H9 (cell line): ENCODE data around the gene DEDD2. TPM values are rescaled to one million over a fixed set of nuclear protein-coding genes. Genes with fewer than 3 reads are reported as not detected.

Experiments used
- DNase-seq: peaks from one replicate; pipeline ENCODE4 v3.0.0-alpha.2; 2017
- H2AFZ ChIP-seq: one replicate; pipeline ENCODE4 v1.6.1; 2013; ENCODE audit warnings: mild to moderate bottlenecking, low read length, control low read depth, moderate library complexity
- H2AK5ac ChIP-seq: 2 replicates; pipeline ENCODE4 v1.6.1; 2013; ENCODE audit warnings: low read length, control low read depth, mixed read lengths; ENCODE audit not compliant: insufficient read length
- H2BK120ac ChIP-seq: one replicate; pipeline ENCODE4 v1.6.1; 2013; ENCODE audit warnings: low read depth, mild to moderate bottlenecking, low read length, control low read depth, inconsistent platforms; ENCODE audit not compliant: poor library complexity, severe bottlenecking
- H2BK12ac ChIP-seq: 2 replicates; pipeline ENCODE4 v1.6.1; 2013; ENCODE audit warnings: low read length, control low read depth, mixed read lengths, low read depth; ENCODE audit not compliant: insufficient read length
- H2BK15ac ChIP-seq: 2 replicates; pipeline ENCODE4 v1.6.1; 2013; ENCODE audit warnings: low read depth, low read length, control low read depth
- H2BK20ac ChIP-seq: one replicate; pipeline ENCODE4 v1.6.1; 2013; ENCODE audit warnings: low read depth, mild to moderate bottlenecking, low read length, control low read depth, inconsistent platforms; ENCODE audit not compliant: poor library complexity, severe bottlenecking
- H2BK5ac ChIP-seq: 2 replicates; pipeline ENCODE4 v1.6.1; 2013; ENCODE audit warnings: low read length, control low read depth, mixed read lengths; ENCODE audit not compliant: insufficient read length
- H3K14ac ChIP-seq: 2 replicates; pipeline ENCODE4 v1.6.1; 2013; ENCODE audit warnings: low read length, control low read depth; ENCODE audit not compliant: insufficient read depth
- H3K18ac ChIP-seq: 2 replicates; pipeline ENCODE4 v1.6.1; 2013; ENCODE audit warnings: low read depth, mild to moderate bottlenecking, mixed read lengths, low read length, control low read depth; ENCODE audit not compliant: insufficient read length
- H3K23ac ChIP-seq: 2 replicates; pipeline ENCODE4 v1.6.1; 2013; ENCODE audit warnings: low read length, control low read depth, mixed read lengths, low read depth; ENCODE audit not compliant: insufficient read length
- H3K23me2 ChIP-seq: 2 replicates; pipeline ENCODE4 v1.6.1; 2013; ENCODE audit warnings: low read depth, mild to moderate bottlenecking, mixed read lengths, low read length, control low read depth; ENCODE audit not compliant: insufficient read length, poor library complexity, severe bottlenecking
- H3K27ac ChIP-seq: 2 replicates; pipeline ENCODE4 v1.5.1; 2013; ENCODE audit warnings: low read length, control low read depth, mixed read lengths, low read depth; ENCODE audit not compliant: insufficient read length
- H3K27me3 ChIP-seq: 2 replicates; pipeline ENCODE4 v1.6.1; 2013; ENCODE audit warnings: low read length, control low read depth, inconsistent platforms; ENCODE audit not compliant: insufficient read depth
- H3K4ac ChIP-seq: 2 replicates; pipeline ENCODE4 v1.6.1; 2013; ENCODE audit warnings: low read depth, mild to moderate bottlenecking, control low read depth, inconsistent platforms, low read length, moderate library complexity
- H3K4me1 ChIP-seq: 2 replicates; pipeline ENCODE4 v1.6.1; 2013; ENCODE audit warnings: low read length, control low read depth, inconsistent platforms; ENCODE audit not compliant: insufficient read depth
- H3K4me2 ChIP-seq: 2 replicates; pipeline ENCODE4 v1.6.1; 2013; ENCODE audit warnings: low read length, control low read depth, mixed read lengths; ENCODE audit not compliant: insufficient read length, insufficient read depth
- H3K56ac ChIP-seq: 2 replicates; pipeline ENCODE4 v1.6.1; 2013; ENCODE audit warnings: low read depth, mild to moderate bottlenecking, mixed read lengths, low read length, control low read depth; ENCODE audit not compliant: insufficient read length
- H3K79me1 ChIP-seq: 2 replicates; pipeline ENCODE4 v1.6.1; 2013; ENCODE audit warnings: low read depth, mild to moderate bottlenecking, moderate library complexity, low read length, control low read depth, inconsistent platforms; ENCODE audit not compliant: insufficient read depth, poor library complexity, severe bottlenecking
- H3K79me2 ChIP-seq: 2 replicates; pipeline ENCODE4 v1.6.1; 2013; ENCODE audit warnings: low read length, control low read depth, inconsistent platforms; ENCODE audit not compliant: insufficient read depth
- H3K9ac ChIP-seq: 2 replicates; pipeline ENCODE4 v1.6.1; 2013; ENCODE audit warnings: low read length, control low read depth, mixed read lengths; ENCODE audit not compliant: insufficient read length; ENCODE audit errors: extremely low read depth
- H3K9me3 ChIP-seq: one replicate; pipeline ENCODE4 v1.6.1; 2013; ENCODE audit warnings: low read depth, low read length, inconsistent platforms; ENCODE audit not compliant: control insufficient read depth
- H3T11ph ChIP-seq: one replicate; pipeline ENCODE4 v1.6.1; 2013; ENCODE audit warnings: mild to moderate bottlenecking, low read length, control low read depth, inconsistent platforms
- H4K20me1 ChIP-seq: one replicate; pipeline ENCODE4 v1.6.1; 2013; ENCODE audit not compliant: control insufficient read depth, insufficient read length, insufficient read depth
- H4K5ac ChIP-seq: 2 replicates; pipeline ENCODE4 v1.6.1; 2013; ENCODE audit warnings: low read depth, mild to moderate bottlenecking, mixed read lengths, low read length, control low read depth; ENCODE audit not compliant: insufficient read length
- H4K8ac ChIP-seq: replicated peaks from 2 replicates; pipeline ENCODE4 v1.6.1; 2013; ENCODE audit warnings: low read length, control low read depth, mixed read lengths, low read depth; ENCODE audit not compliant: insufficient read length
- H4K91ac ChIP-seq: 2 replicates; pipeline ENCODE4 v1.6.1; 2013; ENCODE audit warnings: low read depth, mild to moderate bottlenecking, moderate library complexity, mixed read lengths, low read length, control low read depth; ENCODE audit not compliant: insufficient read length
- H3K27ac Mint-ChIP-seq, 3 experiments: 2 replicates in 2 of 3; 3 replicates in 1 of 3; pipeline ENCODE4 v1.8.0; 2020 to 2021; ENCODE audit warnings: mixed read lengths in 3 of 3, mild to moderate bottlenecking in 1 of 3, moderate library complexity in 1 of 3
- H3K27me3 Mint-ChIP-seq: 2 replicates; pipeline ENCODE4 v1.8.0; 2021; ENCODE audit warnings: low read depth, mild to moderate bottlenecking, moderate library complexity, mixed read lengths
- H3K36me3 Mint-ChIP-seq, 3 experiments: 2 replicates in 2 of 3; 3 replicates in 1 of 3; pipeline ENCODE4 v1.8.0; 2020 to 2021; ENCODE audit warnings: low read depth in 3 of 3, mixed read lengths in 3 of 3; ENCODE audit not compliant: insufficient read depth in 1 of 3
- H3K4me1 Mint-ChIP-seq, 2 experiments: 2 replicates each; pipeline ENCODE4 v1.8.0; 2020; ENCODE audit warnings: mixed read lengths in 2 of 2
- H3K4me3 Mint-ChIP-seq, 2 experiments: 2 replicates in 1 of 2; 3 replicates in 1 of 2; pipeline ENCODE4 v1.8.0; 2020 to 2021; ENCODE audit warnings: mild to moderate bottlenecking in 2 of 2, mixed read lengths in 2 of 2, moderate library complexity in 1 of 2
- H3K9me3 Mint-ChIP-seq, 2 experiments: 2 replicates in 1 of 2; 3 replicates in 1 of 2; pipeline ENCODE4 v1.8.0; 2020; ENCODE audit warnings: mild to moderate bottlenecking in 2 of 2, mixed read lengths in 2 of 2, moderate library complexity in 1 of 2
- WGBS: extraction: QIAGEN DNeasy Blood & Tissue Kit; methylation state at CpG from one replicate; pipeline ENCODE4 v1.1.7; 2013; ENCODE audit warnings: missing lambda C conversion rate, low lambda C conversion rate, mixed read lengths; ENCODE audit not compliant: insufficient read length; ENCODE audit errors: extremely low coverage; 5-methylcytosine and 5-hydroxymethylcytosine counted together
- total RNA-seq: library from RNA; stranded (reverse); gene quantifications from 2 replicates; pipeline ENCODE4 v1.2.1, GENCODE V29; 2021
- TF ChIP-seq, protein P1 (sequence below): fragments of 200-600 bp; sonication (generic); conservative IDR thresholded peaks from 3 replicates; pipeline ENCODE4 v1.8.0; 2021; ENCODE audit warnings: antibody characterized with exemption, mild to moderate bottlenecking

Gene DEDD2
- total RNA-seq, 1 experiment from 2014 or later, result 32.3 TPM

DNA sequence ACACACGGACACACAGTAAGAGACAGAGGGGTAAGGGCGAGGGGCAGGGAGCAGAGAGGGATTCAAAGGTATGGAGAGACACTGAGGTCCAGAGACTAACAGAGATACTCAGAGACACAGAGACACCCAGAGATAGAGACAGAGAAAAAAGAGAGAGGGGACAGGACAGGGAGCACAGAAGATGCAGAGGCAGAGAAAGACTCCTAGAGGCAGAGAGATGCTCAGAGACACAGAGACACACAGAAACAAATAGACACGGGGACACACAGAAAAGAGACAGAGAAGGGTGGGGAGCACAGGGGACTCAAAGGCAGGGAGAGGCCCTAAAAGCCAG lies 39.8 kb downstream of the DEDD2 start:
- no peak overlapping the region for H3K27ac Mint-ChIP-seq
- no peak overlapping the region for H3K4me3 Mint-ChIP-seq
- no peak overlapping the region for H3K23ac ChIP-seq
- H2BK5ac ChIP-seq, result no peak overlapping the region
- no peak overlapping the region for H4K5ac ChIP-seq
- H2BK120ac ChIP-seq, result no peak overlapping the region
- no peak overlapping the region for H3K4ac ChIP-seq
- H3K4me1 Mint-ChIP-seq, result peaks cover 11 to 24% of the 10 kb centered on the region in 2 experiments
- H3K9me3 Mint-ChIP-seq, result no peaks in the 10 kb centered on the region
- H4K91ac ChIP-seq, result no peak overlapping the region
- H2AK5ac ChIP-seq, result no peak overlapping the region
- no peak overlapping the region for H3K9ac ChIP-seq
- H3K79me2 ChIP-seq, result no peaks in the 10 kb centered on the region
- peaks cover 14% of the 10 kb centered on the region for H3K23me2 ChIP-seq
- DNase-seq, result no peak
- no peaks in the 10 kb centered on the region for H3K9me3 ChIP-seq
- no CpG with 5 or more reads among the region's 3 CpGs for WGBS
- no peak overlapping the region for H2BK15ac ChIP-seq
- no peaks in the 10 kb centered on the region for H4K20me1 ChIP-seq
- no peak overlapping the region; the same call in 1 of the 2 replicates for H3K14ac ChIP-seq
- H3K27ac ChIP-seq, result no peak overlapping the region
- H3K56ac ChIP-seq, result no peak overlapping the region
- H3K36me3 Mint-ChIP-seq, result no peaks in the 10 kb centered on the region
- peaks cover 42% of the 10 kb centered on the region for H3K27me3 ChIP-seq
- H2BK20ac ChIP-seq, result no peak overlapping the region
- peak overlapping the region; percentile 44 for H3K4me2 ChIP-seq
- no peak overlapping the region for H2AFZ ChIP-seq
- no peak overlapping the region for H4K8ac ChIP-seq
- no peak overlapping the region for H3K18ac ChIP-seq
- TF ChIP-seq, protein P1, sequence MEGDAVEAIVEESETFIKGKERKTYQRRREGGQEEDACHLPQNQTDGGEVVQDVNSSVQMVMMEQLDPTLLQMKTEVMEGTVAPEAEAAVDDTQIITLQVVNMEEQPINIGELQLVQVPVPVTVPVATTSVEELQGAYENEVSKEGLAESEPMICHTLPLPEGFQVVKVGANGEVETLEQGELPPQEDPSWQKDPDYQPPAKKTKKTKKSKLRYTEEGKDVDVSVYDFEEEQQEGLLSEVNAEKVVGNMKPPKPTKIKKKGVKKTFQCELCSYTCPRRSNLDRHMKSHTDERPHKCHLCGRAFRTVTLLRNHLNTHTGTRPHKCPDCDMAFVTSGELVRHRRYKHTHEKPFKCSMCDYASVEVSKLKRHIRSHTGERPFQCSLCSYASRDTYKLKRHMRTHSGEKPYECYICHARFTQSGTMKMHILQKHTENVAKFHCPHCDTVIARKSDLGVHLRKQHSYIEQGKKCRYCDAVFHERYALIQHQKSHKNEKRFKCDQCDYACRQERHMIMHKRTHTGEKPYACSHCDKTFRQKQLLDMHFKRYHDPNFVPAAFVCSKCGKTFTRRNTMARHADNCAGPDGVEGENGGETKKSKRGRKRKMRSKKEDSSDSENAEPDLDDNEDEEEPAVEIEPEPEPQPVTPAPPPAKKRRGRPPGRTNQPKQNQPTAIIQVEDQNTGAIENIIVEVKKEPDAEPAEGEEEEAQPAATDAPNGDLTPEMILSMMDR, result no peak
- no peak overlapping the region for H2BK12ac ChIP-seq
- peaks cover 51% of the 10 kb centered on the region for H3K27me3 Mint-ChIP-seq
- H3T11ph ChIP-seq, result no peak overlapping the region
- H3K4me1 ChIP-seq, result no peaks in the 10 kb centered on the region
- H3K79me1 ChIP-seq, result no peaks in the 10 kb centered on the region
